OCI-LY1 (cell line): ENCODE results near the gene KLF3.

Experiments used
- EZH2 ChIP-seq: fragments of 200-600 bp; sonication (generic), shearing (Covaris generic); IDR thresholded peaks from 2 replicates; pipeline ENCODE4 v1.8.0; 2017; ENCODE audit warnings: borderline replicate concordance, mixed run types, mild to moderate bottlenecking, antibody characterized with exemption, low read length, moderate library complexity, mixed read lengths
- TF ChIP-seq, protein P1 (sequence below): fragments of 200-600 bp; sonication (generic), shearing (Covaris generic); IDR thresholded peaks from 2 replicates; pipeline ENCODE4 v1.5.1; 2017; ENCODE audit warnings: mild to moderate bottlenecking, antibody characterized with exemption, low read length, moderate library complexity, mixed read lengths

- TF ChIP-seq, protein P1, sequence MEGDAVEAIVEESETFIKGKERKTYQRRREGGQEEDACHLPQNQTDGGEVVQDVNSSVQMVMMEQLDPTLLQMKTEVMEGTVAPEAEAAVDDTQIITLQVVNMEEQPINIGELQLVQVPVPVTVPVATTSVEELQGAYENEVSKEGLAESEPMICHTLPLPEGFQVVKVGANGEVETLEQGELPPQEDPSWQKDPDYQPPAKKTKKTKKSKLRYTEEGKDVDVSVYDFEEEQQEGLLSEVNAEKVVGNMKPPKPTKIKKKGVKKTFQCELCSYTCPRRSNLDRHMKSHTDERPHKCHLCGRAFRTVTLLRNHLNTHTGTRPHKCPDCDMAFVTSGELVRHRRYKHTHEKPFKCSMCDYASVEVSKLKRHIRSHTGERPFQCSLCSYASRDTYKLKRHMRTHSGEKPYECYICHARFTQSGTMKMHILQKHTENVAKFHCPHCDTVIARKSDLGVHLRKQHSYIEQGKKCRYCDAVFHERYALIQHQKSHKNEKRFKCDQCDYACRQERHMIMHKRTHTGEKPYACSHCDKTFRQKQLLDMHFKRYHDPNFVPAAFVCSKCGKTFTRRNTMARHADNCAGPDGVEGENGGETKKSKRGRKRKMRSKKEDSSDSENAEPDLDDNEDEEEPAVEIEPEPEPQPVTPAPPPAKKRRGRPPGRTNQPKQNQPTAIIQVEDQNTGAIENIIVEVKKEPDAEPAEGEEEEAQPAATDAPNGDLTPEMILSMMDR = no peak
- no peak for TF ChIP-seq EZH2
Observed at GRCh38 chr4:38740303-38740702, 76.3 kb downstream of the KLF3 start.
